OCI-LY7 (cell line): ENCODE data around the gene DGKH.

Experiments
- EZH2phosphoT487 ChIP-seq: fragments of 200-600 bp; sonication (generic); IDR thresholded peaks from 2 replicates; pipeline ENCODE4 v1.6.1; 2018; ENCODE audit warnings: low read depth, borderline replicate concordance, mild to moderate bottlenecking, mixed run types, antibody characterized with exemption, low read length, moderate library complexity, mixed read lengths
- TF ChIP-seq, protein P1 (sequence below): fragments of 200-600 bp; sonication (generic); conservative IDR thresholded peaks from 2 replicates; pipeline ENCODE4 v1.5.1; 2014; ENCODE audit warnings: mild to moderate bottlenecking, antibody characterized with exemption, low read length, moderate library complexity, mixed read lengths

DNA sequence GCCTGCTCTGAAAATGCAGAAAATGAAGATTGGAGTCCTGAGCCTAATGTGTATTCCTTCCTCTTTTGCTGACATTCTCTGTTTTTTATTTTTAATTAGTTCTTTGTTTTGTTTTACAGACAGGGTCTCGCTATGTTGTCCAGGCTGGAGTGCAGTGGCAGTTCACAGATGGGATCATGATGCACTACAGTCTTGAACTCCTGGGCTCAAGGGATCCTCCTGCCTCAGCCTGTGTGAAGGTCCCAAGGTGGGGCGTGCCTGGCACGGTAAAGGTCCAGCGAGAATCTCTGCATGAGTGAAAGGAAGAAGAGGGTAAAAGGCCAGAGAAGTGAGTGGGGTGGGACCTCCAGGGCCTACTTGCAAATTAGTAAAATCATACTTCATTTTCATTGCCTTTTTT lies 34.3 kb upstream of the DGKH start:
- TF ChIP-seq, protein P1, sequence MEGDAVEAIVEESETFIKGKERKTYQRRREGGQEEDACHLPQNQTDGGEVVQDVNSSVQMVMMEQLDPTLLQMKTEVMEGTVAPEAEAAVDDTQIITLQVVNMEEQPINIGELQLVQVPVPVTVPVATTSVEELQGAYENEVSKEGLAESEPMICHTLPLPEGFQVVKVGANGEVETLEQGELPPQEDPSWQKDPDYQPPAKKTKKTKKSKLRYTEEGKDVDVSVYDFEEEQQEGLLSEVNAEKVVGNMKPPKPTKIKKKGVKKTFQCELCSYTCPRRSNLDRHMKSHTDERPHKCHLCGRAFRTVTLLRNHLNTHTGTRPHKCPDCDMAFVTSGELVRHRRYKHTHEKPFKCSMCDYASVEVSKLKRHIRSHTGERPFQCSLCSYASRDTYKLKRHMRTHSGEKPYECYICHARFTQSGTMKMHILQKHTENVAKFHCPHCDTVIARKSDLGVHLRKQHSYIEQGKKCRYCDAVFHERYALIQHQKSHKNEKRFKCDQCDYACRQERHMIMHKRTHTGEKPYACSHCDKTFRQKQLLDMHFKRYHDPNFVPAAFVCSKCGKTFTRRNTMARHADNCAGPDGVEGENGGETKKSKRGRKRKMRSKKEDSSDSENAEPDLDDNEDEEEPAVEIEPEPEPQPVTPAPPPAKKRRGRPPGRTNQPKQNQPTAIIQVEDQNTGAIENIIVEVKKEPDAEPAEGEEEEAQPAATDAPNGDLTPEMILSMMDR, result no peak
- no peak for TF ChIP-seq EZH2phosphoT487
